ENCODE measurements around the gene GNG11. TPM values are rescaled to one million over a fixed set of nuclear protein-coding genes. Genes with fewer than 3 reads are reported as not detected.

Gene GNG11
- 33.2 TPM for total RNA-seq
- long read RNA-seq, transcript GNG11-201 (2 exons, 3,055 nt) = major isoform, 94 of 94 reads
- long read RNA-seq, partial matches to known transcripts = 0 of 94 reads
- long read RNA-seq, other reads (novel, unspliced or antisense) = 0 of 94 reads

- peak; percentile 91 for DNase-seq (ENCODE audit: low spot score)
These were observed at the start of gene GNG11 for GRCh38 chr7:93921607-93922566. GNG11 (plus strand) TSS chr7:93921735; CDS start chr7:93922138, 403 bp downstream.

GRCh38 chr7:93873998-93874574 is 47.4 kb upstream of the GNG11 start:
- no peak for DNase-seq (ENCODE audit: low spot score)

- no peak for DNase-seq (ENCODE audit: low spot score)
These were observed 43.8 kb upstream of the GNG11 start for GRCh38 chr7:93877742-93878141.

- DNase-seq (ENCODE audit: low spot score) = no peak
These were observed 42.2 kb upstream of the GNG11 start for GRCh38 chr7:93879356-93879755.

- no peak for DNase-seq (ENCODE audit: low spot score)
These were observed 39.1 kb upstream of the GNG11 start for GRCh38 chr7:93882468-93882867.

GRCh38 chr7:93883078-93883916 is 38.2 kb upstream of the GNG11 start:
- no peak for DNase-seq (ENCODE audit: low spot score)

GRCh38 chr7:93883917-93884345 is 37.6 kb upstream of the GNG11 start:
- no peak for DNase-seq (ENCODE audit: low spot score)

- DNase-seq (ENCODE audit: low spot score) = no peak
These were observed 37.0 kb upstream of the GNG11 start for GRCh38 chr7:93884541-93884940.

GRCh38 chr7:93889261-93889660 is 32.3 kb upstream of the GNG11 start:
- DNase-seq (ENCODE audit: low spot score) = no peak

- DNase-seq (ENCODE audit: low spot score) = no peak
These were observed 31.5 kb upstream of the GNG11 start for GRCh38 chr7:93890041-93890463.

GRCh38 chr7:93890464-93891068 is 31.0 kb upstream of the GNG11 start, which contains the start of gene TFPI2:
TFPI2 (minus strand) TSS chr7:93890753; CDS start chr7:93890678, 75 bp downstream.
- DNase-seq (ENCODE audit: low spot score) = no peak

GRCh38 chr7:93894426-93894825 is 27.1 kb upstream of the GNG11 start:
- no peak for DNase-seq (ENCODE audit: low spot score)

- no peak for DNase-seq (ENCODE audit: low spot score)
These were observed 26.4 kb upstream of the GNG11 start for GRCh38 chr7:93894966-93895640.

- DNase-seq (ENCODE audit: low spot score) = no peak
These were observed 25.5 kb upstream of the GNG11 start for GRCh38 chr7:93895859-93896600.

- no peak for DNase-seq (ENCODE audit: low spot score)
These were observed 23.9 kb upstream of the GNG11 start for GRCh38 chr7:93897680-93898079.

- no peak for DNase-seq (ENCODE audit: low spot score)
These were observed 18.6 kb upstream of the GNG11 start for GRCh38 chr7:93902777-93903423.

- no peak for DNase-seq (ENCODE audit: low spot score)
These were observed 15.3 kb upstream of the GNG11 start, which contains the start of gene GNGT1 for GRCh38 chr7:93906267-93906666. GNGT1 (plus strand) TSS chr7:93906567; CDS start chr7:93906747, 180 bp downstream.

- DNase-seq (ENCODE audit: low spot score) = no peak
These were observed 11.2 kb upstream of the GNG11 start for GRCh38 chr7:93910076-93910994.

All from mesenteric fat pad (tissue), 1 donor.